H1 (cell line): Measurements from ENCODE around the gene OR1L8. TPM values are rescaled to one million over a fixed set of nuclear protein-coding genes. Genes with fewer than 3 reads are reported as not detected.

ENCODE experiments used
- CTCF ChIA-PET: fragments of 300-600 bp; sonication (Branson Sonifier 250); formaldehyde crosslinking; loops from one replicate; lab custom pipeline; 2021; ENCODE audit not compliant: partially characterized antibody; lab: Charles Lee
- POLR2A ChIA-PET: fragments of 300-600 bp; sonication (Branson Sonifier 250); formaldehyde crosslinking; loops from one replicate; lab custom pipeline; 2021; ENCODE audit warnings: inconsistent platforms; ENCODE audit not compliant: partially characterized antibody; lab: Charles Lee
- DNase-seq, 2 experiments: peaks; one replicate each; pipeline versions ENCODE4 v3.0.0 to v3.0.0-alpha.2; 2010 to 2022; ENCODE audit warnings: low spot score in 2 of 2, low read depth in 1 of 2, mixed read lengths in 1 of 2
- FAIRE-seq: peaks from 2 replicates; lab custom pipeline; 2011; peaks lifted over from hg19 to GRCh38; lab: Jason Lieb, UNC
- H2AFZ ChIP-seq: 2 replicates; pipeline ENCODE4 v1.8.1; 2012; ENCODE audit warnings: low read length, inconsistent platforms
- H2AK5ac ChIP-seq: 2 replicates; pipeline ENCODE4 v1.6.1; 2013; ENCODE audit warnings: low read depth, low read length
- H2BK120ac ChIP-seq: replicated peaks from 2 replicates; pipeline ENCODE3; 2013; ENCODE audit warnings: low read depth, low read length, inconsistent platforms
- H2BK12ac ChIP-seq: 2 replicates; pipeline ENCODE4 v1.6.1; 2013; ENCODE audit warnings: low read depth, low read length
- H2BK15ac ChIP-seq: 2 replicates; pipeline ENCODE4 v1.6.1; 2013; ENCODE audit warnings: low read length
- H2BK20ac ChIP-seq: 2 replicates; pipeline ENCODE4 v1.6.1; 2013; ENCODE audit warnings: low read length
- H2BK5ac ChIP-seq: 2 replicates; pipeline ENCODE4 v1.6.1; 2013; ENCODE audit warnings: low read depth, low read length
- H3K14ac ChIP-seq: 2 replicates; pipeline ENCODE4 v1.6.1; 2013; ENCODE audit warnings: inconsistent platforms; ENCODE audit not compliant: insufficient read length
- H3K18ac ChIP-seq: 2 replicates; pipeline ENCODE4 v1.6.1; 2013; ENCODE audit warnings: low read length; ENCODE audit errors: extremely low read depth
- H3K23ac ChIP-seq: 2 replicates; pipeline ENCODE4 v1.6.1; 2013; ENCODE audit warnings: inconsistent platforms; ENCODE audit not compliant: insufficient read length
- H3K23me2 ChIP-seq: 2 replicates; pipeline ENCODE4 v1.6.1; 2013; ENCODE audit warnings: low read depth, low read length
- H3K27ac ChIP-seq: 2 replicates; pipeline ENCODE4 v1.6.1; 2011; ENCODE audit warnings: low read depth, low read length, inconsistent platforms
- H3K27me3 ChIP-seq, 4 experiments: replicated peaks in 1 of 4; 1 replicate in 1 of 4; 2 replicates in 3 of 4; pipeline versions ENCODE4 v1.6.1 to v1.8.1; 2011 to 2013; ENCODE audit warnings: low read length in 3 of 4, mild to moderate bottlenecking in 3 of 4, inconsistent platforms in 2 of 4, mixed read lengths in 2 of 4, moderate library complexity in 1 of 4; ENCODE audit not compliant: control insufficient read depth in 3 of 4, insufficient read depth in 3 of 4; ENCODE audit errors: extremely low read depth in 1 of 4
- H3K36me3 ChIP-seq, 4 experiments: 2 replicates each; pipeline versions ENCODE4 v1.6.1 to v1.8.1; 2011 to 2013; ENCODE audit warnings: mild to moderate bottlenecking in 4 of 4, low read length in 3 of 4, moderate library complexity in 2 of 4, control low read depth in 1 of 4, inconsistent platforms in 1 of 4; ENCODE audit not compliant: insufficient read depth in 4 of 4, control insufficient read depth in 2 of 4
- H3K4ac ChIP-seq: replicated peaks from 2 replicates; pipeline ENCODE3; 2013; ENCODE audit warnings: low read length, low read depth, mixed read lengths, inconsistent platforms; ENCODE audit not compliant: insufficient read length
- H3K4me1 ChIP-seq, 4 experiments: replicated peaks in 1 of 4; 1 replicate in 1 of 4; 2 replicates in 3 of 4; pipeline versions ENCODE4 v1.6.1 to v1.8.1; 2011 to 2013; ENCODE audit warnings: low read length in 3 of 4, inconsistent platforms in 2 of 4, mixed read lengths in 1 of 4; ENCODE audit not compliant: insufficient read depth in 4 of 4, control insufficient read depth in 3 of 4
- H3K4me2 ChIP-seq, 2 experiments: 2 replicates each; pipeline versions ENCODE4 v1.6.1 to v1.8.1; 2011 to 2013; ENCODE audit warnings: low read depth in 2 of 2, low read length in 2 of 2, control low read depth in 1 of 2, inconsistent platforms in 1 of 2, mild to moderate bottlenecking in 1 of 2; ENCODE audit not compliant: insufficient read depth in 1 of 2
- H3K4me3 ChIP-seq, 4 experiments: fragments of 200-600, 300-600 bp in 1 of 4; sonication (generic), shearing (Covaris generic), sonication (Bioruptor Twin) in 1 of 4; 2 replicates each; pipeline versions ENCODE4 v1.5.1 to v1.8.1; 2011 to 2016; ENCODE audit warnings: low read length in 4 of 4, low read depth in 3 of 4, control low read depth in 2 of 4, inconsistent platforms in 2 of 4, mild to moderate bottlenecking in 2 of 4, mixed read lengths in 1 of 4, moderate library complexity in 1 of 4; ENCODE audit not compliant: insufficient read depth in 2 of 4; ENCODE audit errors: extremely low read depth in 1 of 4
- H3K56ac ChIP-seq: replicated peaks from 2 replicates; pipeline ENCODE3; 2013; ENCODE audit warnings: low read depth, mild to moderate bottlenecking, mixed read lengths, low read length, inconsistent platforms; ENCODE audit not compliant: insufficient read length
- H3K79me1 ChIP-seq: 2 replicates; pipeline ENCODE4 v1.6.1; 2013; ENCODE audit warnings: low read depth, low read length, control low read depth
- H3K79me2 ChIP-seq, 2 experiments: 2 replicates each; pipeline versions ENCODE4 v1.6.1 to v1.8.1; 2012 to 2013; ENCODE audit warnings: low read length in 2 of 2, mild to moderate bottlenecking in 2 of 2, inconsistent platforms in 1 of 2; ENCODE audit not compliant: insufficient read depth in 2 of 2, control insufficient read depth in 1 of 2
- H3K9ac ChIP-seq, 4 experiments: replicated peaks in 1 of 4; 1 replicate in 1 of 4; 2 replicates in 3 of 4; pipeline versions ENCODE4 v1.6.1 to v1.8.1; 2011 to 2013; ENCODE audit warnings: low read depth in 3 of 4, low read length in 3 of 4, control low read depth in 2 of 4, mild to moderate bottlenecking in 2 of 4, moderate library complexity in 2 of 4, inconsistent platforms in 1 of 4; ENCODE audit errors: extremely low read depth in 1 of 4
- H3K9me3 ChIP-seq, 2 experiments: 2 replicates each; pipeline versions ENCODE4 v1.6.1 to v1.8.1; 2012 to 2013; ENCODE audit warnings: mild to moderate bottlenecking in 2 of 2, moderate library complexity in 2 of 2, control low read depth in 1 of 2, inconsistent platforms in 1 of 2, low read depth in 1 of 2, low read length in 1 of 2, mixed read lengths in 1 of 2; ENCODE audit not compliant: insufficient read depth in 2 of 2
- H4K20me1 ChIP-seq, 2 experiments: replicated peaks in 1 of 2; 2 replicates each; pipeline versions ENCODE3 to v1.8.1; 2011 to 2013; ENCODE audit warnings: inconsistent platforms in 2 of 2, low read length in 2 of 2, mild to moderate bottlenecking in 1 of 2; ENCODE audit not compliant: insufficient read depth in 2 of 2, control insufficient read depth in 1 of 2
- H4K5ac ChIP-seq: 2 replicates; pipeline ENCODE4 v1.6.1; 2013; ENCODE audit warnings: low read length, low read depth, mixed read lengths, inconsistent platforms; ENCODE audit not compliant: insufficient read length
- H4K8ac ChIP-seq: 2 replicates; pipeline ENCODE4 v1.8.0; 2013; ENCODE audit warnings: mild to moderate bottlenecking, moderate library complexity, low read length, inconsistent platforms; ENCODE audit not compliant: insufficient read depth; ENCODE audit errors: extremely low read depth
- H4K91ac ChIP-seq: replicated peaks from 2 replicates; pipeline ENCODE3; 2013; ENCODE audit warnings: low read length, mixed read lengths, inconsistent platforms; ENCODE audit not compliant: insufficient read length
- JUN ChIP-seq: IDR thresholded peaks from 2 replicates; pipeline ENCODE4 v1.6.1; 2011; ENCODE audit warnings: low read depth, mild to moderate bottlenecking, improper control_type of control experiment, low read length
- KDM4A ChIP-seq: IDR thresholded peaks from one replicate; pipeline ENCODE4 v1.7.1; 2012; ENCODE audit warnings: low read depth, mild to moderate bottlenecking, moderate library complexity, low read length, inconsistent platforms; ENCODE audit not compliant: severe bottlenecking
- TCF12 ChIP-seq: IDR thresholded peaks from 2 replicates; pipeline ENCODE4 v1.6.1; 2011; ENCODE audit warnings: low read depth, mild to moderate bottlenecking, low read length
- WGBS, 2 experiments: shearing (Covaris generic) in 1 of 2; methylation state at CpG; one replicate each; pipeline versions ENCODE4 v1.1.6 to v1.1.7; 2013 to 2015; ENCODE audit warnings: low lambda C conversion rate in 2 of 2, mixed read lengths in 2 of 2, inconsistent platforms in 1 of 2, low coverage in 1 of 2, missing lambda C conversion rate in 1 of 2; ENCODE audit not compliant: insufficient replicate concordance in 2 of 2, insufficient coverage in 1 of 2, insufficient read length in 1 of 2; ENCODE audit errors: extremely low coverage in 1 of 2, missing lambda C conversion rate in 1 of 2; 5-methylcytosine and 5-hydroxymethylcytosine counted together
- polyA plus RNA-seq, 7 experiments: library from polyadenylated mRNA; depleted of rRNA in 3 of 7; stranded (reverse) in 5 of 7; unstranded in 2 of 7; fragments of >200 nt in 5 of 7; fragments of 200-250 nt in 2 of 7; gene quantifications; 1 replicate in 5 of 7; 2 replicates in 1 of 7; 4 replicates in 1 of 7; pipeline versions ENCODE4 v1.2.1 to v1.2.3, GENCODE V29; 2011 to 2013; ENCODE audit warnings: missing spikeins in 2 of 7, mixed read lengths in 2 of 7
- total RNA-seq: library from RNA; stranded (reverse); fragmentation: NEBNext Ultra II Directional; extraction: Animal tissue kit (Norgen Biotek cat#: 25700); gene quantifications from 2 replicates; pipeline ENCODE4 v1.2.1, GENCODE V29; 2021

OR1L8 gene
- total and polyA plus RNA-seq, 2 of the 8 experiments (the other 6 are each of a cell fraction or from before 2014, with no cell fraction given): not detected

DNA sequence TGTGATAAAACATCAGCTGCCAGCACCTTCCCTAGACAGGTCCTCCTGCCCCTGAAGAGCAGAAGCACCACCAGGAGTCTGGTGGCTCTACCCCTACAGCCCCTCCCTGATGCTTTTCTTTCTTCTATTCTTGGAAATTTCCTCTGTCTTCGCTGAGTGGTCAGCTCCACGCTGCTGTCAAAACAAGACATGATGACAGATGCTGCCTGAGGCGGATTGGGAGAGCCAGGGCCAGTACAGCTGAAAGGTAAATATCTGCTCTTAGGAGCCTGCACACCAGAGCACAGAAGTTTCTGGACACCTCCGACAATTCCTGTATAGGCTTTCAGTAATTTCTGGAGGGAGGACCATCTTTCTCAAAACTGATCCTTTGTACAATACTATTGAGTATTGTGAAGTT lies 26.6 kb upstream of the OR1L8 start:
- Histone ChIP-seq H3K9me3 (peaks cover 49 to 68% of the 10 kb centered on the region in 2 experiments), H4K8ac (no peak overlapping the region), H3K23me2 (no peaks in the 10 kb centered on the region), H3K18ac (no peak overlapping the region), H3K4me2 (no peak overlapping the region), H3K27me3 (no peaks in the 10 kb centered on the region), H3K36me3 (peaks cover 0 to 3% (median 0%) of the 10 kb centered on the region in 4 experiments; a peak in 1 of 8 replicates), H3K4me1 (no peaks in the 10 kb centered on the region), H3K23ac (no peak overlapping the region), H3K79me2 (no peaks in the 10 kb centered on the region), H2BK12ac (no peak overlapping the region), H3K4me3 (no peak overlapping the region), H3K27ac (no peak overlapping the region), H4K91ac (no peak overlapping the region), H3K9ac (no peak overlapping the region), H3K56ac (no peak overlapping the region), H4K5ac (no peak overlapping the region), H2BK120ac (no peak overlapping the region), H3K79me1 (no peaks in the 10 kb centered on the region), H3K14ac (no peak overlapping the region), H2AK5ac (no peak overlapping the region), H2BK5ac (no peak overlapping the region), H4K20me1 (no peaks in the 10 kb centered on the region), H3K4ac (no peak overlapping the region), H2BK15ac (no peak overlapping the region), H2AFZ (no peak overlapping the region), H2BK20ac (no peak overlapping the region)
- CTCF ChIA-PET: interaction anchor here (0.6 kb wide), 1 partner anchor 1292 kb away, joined by 3 read pairs; no protein-coding TSS in a partner anchor
- no peak for DNase-seq
- TF ChIP-seq KDM4A (no peak), JUN (no peak), TCF12 (no peak)
- POLR2A ChIA-PET: no interaction called here
- 65% methylated on average over 4 of the region's 4 CpGs; no CpG with 5 or more reads in 1 of the 2 experiments for WGBS, 2 experiments
- FAIRE-seq: no peak
